HG02571 (cell line): ENCODE measurements around the gene TP53TG3C.
"Not testable (repeated sequence)": the region's sequence is repeated elsewhere in the genome, so short reads cannot be mapped to it uniquely, and the experiment has no call there.

Experiments used
- ATAC-seq: cut with Tn5 transposase; IDR thresholded peaks from one replicate; pipeline ENCODE4 v1.9.1; 2021; ENCODE audit warnings: mild to moderate bottlenecking, moderate library complexity; ENCODE audit not compliant: unreplicated experiment

TP53TG3C gene, protein sequence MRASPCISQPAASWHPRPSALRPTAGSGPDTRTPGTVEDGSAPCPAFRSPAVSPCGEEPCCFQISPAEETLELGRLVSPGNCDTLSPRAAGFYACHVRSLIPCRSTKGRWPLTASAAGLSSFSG

DNA sequence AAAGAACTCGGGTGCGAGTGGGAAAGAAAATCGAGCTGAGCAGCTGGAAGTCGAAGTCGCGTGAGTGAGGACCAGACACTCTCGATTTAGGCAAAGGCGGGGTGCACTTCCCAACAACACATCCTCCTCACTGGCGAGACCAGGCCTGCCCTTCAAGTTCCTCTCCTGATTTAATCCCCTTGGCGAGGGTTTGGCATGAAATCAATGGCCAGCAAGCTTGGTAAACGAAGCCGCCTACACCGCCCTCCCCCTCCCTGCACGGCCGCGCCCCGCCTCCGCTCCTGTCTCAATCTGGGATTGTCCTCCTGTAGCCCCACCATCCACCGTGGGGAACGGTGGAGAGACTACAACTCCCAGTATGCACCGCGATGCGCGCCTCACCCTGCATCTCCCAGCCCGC, at the start of gene TP53TG3C:
Gene TP53TG3C (plus strand): TSS at position 301 of the 400 bp plus-strand sequence. CDS start 68 bp downstream, at position 369.
- not testable (repeated sequence) for ATAC-seq
